SH-SY5Y (cell line): ENCODE results near the gene SECTM1.

Experiments used
- GATA2 ChIP-seq: IDR thresholded peaks from 2 replicates; pipeline ENCODE4 v1.6.1; 2011; ENCODE audit warnings: mild to moderate bottlenecking, low read depth, low read length
- GATA3 ChIP-seq: IDR thresholded peaks from 2 replicates; pipeline ENCODE4 v1.6.1; 2011; ENCODE audit warnings: low read depth, mild to moderate bottlenecking, low read length, moderate library complexity

DNA sequence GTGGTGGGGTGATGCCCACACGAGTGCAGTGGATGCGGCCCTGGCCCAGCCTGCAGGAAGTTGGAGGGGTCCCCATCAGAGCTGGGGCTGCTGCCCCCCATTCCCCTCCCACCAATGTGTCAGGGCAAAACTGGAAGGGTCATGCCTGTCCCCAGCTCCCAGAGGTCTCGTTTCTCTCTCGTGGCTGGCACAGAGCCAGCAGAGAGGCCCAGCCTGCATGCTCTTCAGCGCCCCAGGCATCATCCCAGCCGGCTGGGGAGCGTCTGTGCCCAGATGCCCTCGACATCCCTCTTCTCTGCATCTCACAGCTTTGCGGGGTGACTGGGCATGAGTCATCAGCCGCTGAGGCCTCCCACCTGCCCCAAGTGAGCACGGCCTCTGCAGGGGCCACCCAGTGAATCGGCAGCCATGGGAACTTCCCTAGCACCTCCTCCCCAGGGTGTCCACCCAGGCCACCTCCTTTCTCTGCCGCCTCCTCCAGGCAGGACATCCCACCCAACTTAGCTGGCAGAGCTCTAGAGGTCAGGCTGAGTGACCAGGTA, 50.3 kb downstream of the SECTM1 start:
- TF ChIP-seq GATA2: no peak
- TF ChIP-seq GATA3: no peak
